Endothelial cell of umbilical vein (primary cell): ENCODE measurements around the gene CHIC2. TPM values are rescaled to one million over a fixed set of nuclear protein-coding genes. Genes with fewer than 3 reads are reported as not detected.

Experiments
- BruUV-seq: library from RNA; stranded (reverse); fragments of 400-500 nt; replicated peaks from 2 replicates; lab custom pipeline; 2021; lab: Mats Ljungman, UMichigan
- CTCF ChIA-PET: fragments of 300-600, 350-600 bp; sonication (Branson Sonifier 250); formaldehyde crosslinking; loops from one replicate; lab custom pipeline; 2021; ENCODE audit warnings: antibody characterized with exemption, inconsistent platforms; lab: Charles Lee
- POLR2A ChIA-PET: fragments of 300-600, 350-600 bp; sonication (Branson Sonifier 250); formaldehyde crosslinking; loops from one replicate; lab custom pipeline; 2021; ENCODE audit warnings: antibody characterized with exemption, inconsistent platforms; lab: Charles Lee
- DNase-seq: peaks from one replicate; pipeline ENCODE4 v3.0.0-alpha.2; 2011; ENCODE audit warnings: low read depth, low spot score
- FAIRE-seq: peaks from 2 replicates; lab custom pipeline; 2011; peaks lifted over from hg19 to GRCh38; lab: Jason Lieb, UNC
- H2AFZ ChIP-seq: 2 replicates; pipeline ENCODE4 v1.6.0; 2012; ENCODE audit warnings: low read depth, low read length, control low read depth, inconsistent platforms
- H3K27ac ChIP-seq: 2 replicates; pipeline ENCODE4 v1.5.1; 2011; ENCODE audit warnings: low read depth, mild to moderate bottlenecking, control low read depth, low read length, moderate library complexity; ENCODE audit not compliant: insufficient read depth
- H3K27me3 ChIP-seq, 2 experiments: 2 replicates each; pipeline versions ENCODE4 v1.6.0 to v1.6.1; 2011; ENCODE audit warnings: low read length in 2 of 2, mixed read lengths in 1 of 2; ENCODE audit not compliant: control insufficient read depth in 2 of 2, insufficient read depth in 2 of 2
- H3K36me3 ChIP-seq, 2 experiments: 2 replicates in 1 of 2; 3 replicates in 1 of 2; pipeline ENCODE4 v1.5.1; 2011; ENCODE audit warnings: low read length in 2 of 2, mild to moderate bottlenecking in 1 of 2, moderate library complexity in 1 of 2; ENCODE audit not compliant: control insufficient read depth in 2 of 2, insufficient read depth in 2 of 2; ENCODE audit errors: extremely low read depth in 1 of 2
- H3K4me1 ChIP-seq: 3 replicates; pipeline ENCODE4 v1.5.1; 2011; ENCODE audit warnings: mild to moderate bottlenecking, low read length; ENCODE audit not compliant: control insufficient read depth, insufficient read depth; ENCODE audit errors: extremely low read depth
- H3K4me2 ChIP-seq: 2 replicates; pipeline ENCODE4 v1.6.1; 2011; ENCODE audit warnings: low read length, control low read depth, mixed read lengths; ENCODE audit not compliant: insufficient read depth
- H3K4me3 ChIP-seq, 3 experiments: fragments of 200-600 bp in 1 of 3; sonication (generic), shearing (Covaris generic) in 1 of 3; replicated peaks in 1 of 3; 2 replicates each; pipeline ENCODE4 v1.5.1; 2011 to 2016; ENCODE audit warnings: control low read depth in 3 of 3, low read length in 3 of 3, mild to moderate bottlenecking in 2 of 3, inconsistent platforms in 1 of 3, low read depth in 1 of 3, moderate library complexity in 1 of 3; ENCODE audit not compliant: insufficient read depth in 1 of 3
- H3K79me2 ChIP-seq: 2 replicates; pipeline ENCODE4 v1.6.0; 2012; ENCODE audit warnings: low read length, inconsistent platforms; ENCODE audit not compliant: control insufficient read depth, insufficient read depth
- H3K9ac ChIP-seq: replicated peaks from 2 replicates; pipeline ENCODE3; 2011; ENCODE audit warnings: low read length, control low read depth; ENCODE audit not compliant: insufficient read depth; ENCODE audit errors: extremely low read depth
- H3K9me1 ChIP-seq: replicated peaks from 3 replicates; pipeline ENCODE4 v1.6.0; 2011; ENCODE audit warnings: mild to moderate bottlenecking, low read length; ENCODE audit not compliant: control insufficient read depth, insufficient read depth; ENCODE audit errors: extremely low read depth
- H3K9me3 ChIP-seq: replicated peaks from 2 replicates; pipeline ENCODE4 v1.5.1; 2012; ENCODE audit warnings: low read length, inconsistent platforms; ENCODE audit not compliant: control insufficient read depth, insufficient read depth
- H4K20me1 ChIP-seq: replicated peaks from 2 replicates; pipeline ENCODE3; 2011; ENCODE audit warnings: mild to moderate bottlenecking, low read length; ENCODE audit not compliant: control insufficient read depth, insufficient read depth; ENCODE audit errors: extremely low read depth
- EZH2 ChIP-seq: IDR thresholded peaks from 2 replicates; pipeline ENCODE4 v1.6.1; 2012; ENCODE audit warnings: borderline replicate concordance, low read depth, mild to moderate bottlenecking, moderate library complexity, low read length, inconsistent platforms; ENCODE audit not compliant: severe bottlenecking
- FOS ChIP-seq: IDR thresholded peaks from 2 replicates; pipeline ENCODE4 v1.6.1; 2011; ENCODE audit warnings: mild to moderate bottlenecking, low read length, moderate library complexity, borderline replicate concordance; ENCODE audit not compliant: insufficient read depth
- GATA2 ChIP-seq: IDR thresholded peaks from 2 replicates; pipeline ENCODE4 v1.7.0; 2011; ENCODE audit warnings: low read depth, mild to moderate bottlenecking, moderate library complexity, mixed read lengths, low read length; ENCODE audit not compliant: insufficient read length, insufficient read depth
- JUN ChIP-seq: IDR thresholded peaks from 2 replicates; pipeline ENCODE4 v1.6.1; 2011; ENCODE audit warnings: borderline replicate concordance, low read depth; ENCODE audit not compliant: insufficient read length, insufficient read depth
- MYC ChIP-seq: IDR thresholded peaks from one replicate; pipeline ENCODE4 v1.6.1; 2011; ENCODE audit warnings: mild to moderate bottlenecking, low read depth, low read length
- POLR2A ChIP-seq: IDR thresholded peaks from 2 replicates; pipeline ENCODE4 v1.6.1; 2012; ENCODE audit warnings: low read depth, mild to moderate bottlenecking, control low read depth, low read length
- POLR2AphosphoS5 ChIP-seq: IDR thresholded peaks from 2 replicates; pipeline ENCODE4 v1.6.1; 2012; ENCODE audit warnings: low read depth, mild to moderate bottlenecking, control low read depth, low read length, moderate library complexity; ENCODE audit not compliant: insufficient read depth
- dilution Hi-C: fragments of 300-500 bp; cut with MboI; formaldehyde crosslinking; loops from one replicate; pipeline ENCODE4 v1.15.0; 2019; ENCODE audit warnings: low sequenced_read_pairs; ENCODE audit not compliant: extremely low pct_ligation_motif_present
- intact Hi-C: fragments of 100-400 bp; cut with micrococcal nuclease; formaldehyde crosslinking; loops from one replicate; pipeline ENCODE4 v1.10.0; 2022
- polyA plus RNA-seq, 4 experiments: library from polyadenylated mRNA; depleted of rRNA in 3 of 4; stranded (reverse) in 3 of 4; unstranded in 1 of 4; fragments of >200 nt; gene quantifications; 2 replicates each; pipeline versions ENCODE4 v1.2.1 to v1.2.3, GENCODE V29; 2011 to 2012; ENCODE audit warnings: missing spikeins in 1 of 4
- total RNA-seq: library from RNA; stranded (reverse); gene quantifications from 2 replicates; pipeline ENCODE4 v1.2.3, GENCODE V29; 2021
- TF ChIP-seq, protein P1 (sequence below): IDR thresholded peaks from 2 replicates; pipeline ENCODE4 v1.6.1; 2011; ENCODE audit not compliant: insufficient read depth, insufficient read length
- TF ChIP-seq, protein P2 (sequence below), 2 donors: IDR thresholded peaks; 1 replicate in 1 of 2; 2 replicates in 1 of 2; pipeline ENCODE4 v1.5.1; 2011; ENCODE audit warnings: low read length in 2 of 2, mild to moderate bottlenecking in 2 of 2, moderate library complexity in 2 of 2, control low read depth in 1 of 2, inconsistent platforms in 1 of 2, low read depth in 1 of 2; ENCODE audit not compliant: insufficient read depth in 1 of 2; ENCODE audit errors: extremely low read depth in 1 of 2

CHIC2 gene
- total and polyA plus RNA-seq, 2 donors (not counting 3 experiments of a cell fraction or from before 2014, with no cell fraction given) = 27.4 to 43.3 TPM

DNA sequence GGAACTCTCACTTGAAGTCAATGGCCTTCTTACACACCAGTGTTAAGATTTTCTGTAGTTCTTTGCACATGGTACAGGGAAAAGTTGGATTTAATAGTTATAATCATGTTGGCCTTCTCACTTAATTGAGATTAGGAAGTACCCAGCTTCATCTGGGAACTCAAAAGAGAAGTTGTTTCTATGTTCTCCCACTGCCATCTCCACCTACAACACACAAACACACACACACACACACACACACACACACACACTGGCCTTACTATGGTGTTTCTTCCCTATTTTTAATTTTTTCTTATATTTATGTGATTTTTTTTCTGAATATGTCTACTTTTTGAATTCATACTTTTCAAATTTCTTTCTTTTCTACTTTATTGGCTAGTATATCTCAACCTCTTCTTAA is 10.0 kb upstream of the CHIC2 start:
- no peaks in the 10 kb centered on the region for H3K9me3 ChIP-seq
- FAIRE-seq (no peak), DNase-seq (no peak)
- BruUV-seq = no TSS peak
- ChIA-PET POLR2A (no interaction called here), CTCF (interaction anchor here (0.6 kb wide), 1 partner anchor 1320 kb away, joined by 3 read pairs; no protein-coding TSS in a partner anchor)
- dilution Hi-C loops (no loop called here), intact Hi-C loops (no loop called here)
- H3K9me1 ChIP-seq = no peaks in the 10 kb centered on the region
- peaks cover 32% of the 10 kb centered on the region for H3K4me1 ChIP-seq
- H3K27me3 ChIP-seq = no peaks in the 10 kb centered on the region
- TF ChIP-seq JUN (no peak), POLR2A (no peak), EZH2 (no peak), FOS (no peak), GATA2 (no peak), POLR2AphosphoS5 (no peak), MYC (no peak)
- TF ChIP-seq, protein P1, sequence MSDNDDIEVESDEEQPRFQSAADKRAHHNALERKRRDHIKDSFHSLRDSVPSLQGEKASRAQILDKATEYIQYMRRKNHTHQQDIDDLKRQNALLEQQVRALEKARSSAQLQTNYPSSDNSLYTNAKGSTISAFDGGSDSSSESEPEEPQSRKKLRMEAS = no peak
- TF ChIP-seq, protein P2, sequence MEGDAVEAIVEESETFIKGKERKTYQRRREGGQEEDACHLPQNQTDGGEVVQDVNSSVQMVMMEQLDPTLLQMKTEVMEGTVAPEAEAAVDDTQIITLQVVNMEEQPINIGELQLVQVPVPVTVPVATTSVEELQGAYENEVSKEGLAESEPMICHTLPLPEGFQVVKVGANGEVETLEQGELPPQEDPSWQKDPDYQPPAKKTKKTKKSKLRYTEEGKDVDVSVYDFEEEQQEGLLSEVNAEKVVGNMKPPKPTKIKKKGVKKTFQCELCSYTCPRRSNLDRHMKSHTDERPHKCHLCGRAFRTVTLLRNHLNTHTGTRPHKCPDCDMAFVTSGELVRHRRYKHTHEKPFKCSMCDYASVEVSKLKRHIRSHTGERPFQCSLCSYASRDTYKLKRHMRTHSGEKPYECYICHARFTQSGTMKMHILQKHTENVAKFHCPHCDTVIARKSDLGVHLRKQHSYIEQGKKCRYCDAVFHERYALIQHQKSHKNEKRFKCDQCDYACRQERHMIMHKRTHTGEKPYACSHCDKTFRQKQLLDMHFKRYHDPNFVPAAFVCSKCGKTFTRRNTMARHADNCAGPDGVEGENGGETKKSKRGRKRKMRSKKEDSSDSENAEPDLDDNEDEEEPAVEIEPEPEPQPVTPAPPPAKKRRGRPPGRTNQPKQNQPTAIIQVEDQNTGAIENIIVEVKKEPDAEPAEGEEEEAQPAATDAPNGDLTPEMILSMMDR (IDR thresholded peaks at IDR 0.05; ENCODE audit: extremely low read depth in 1 of 2, insufficient read depth in 1 of 2, low read depth in 1 of 2, low read length in 2 of 2) = no peak
- no peak overlapping the region for H3K4me3 ChIP-seq
- no peak overlapping the region for H3K4me2 ChIP-seq
- H2AFZ ChIP-seq = no peak overlapping the region
- H3K79me2 ChIP-seq = no peaks in the 10 kb centered on the region
- no peaks in the 10 kb centered on the region for H3K36me3 ChIP-seq
- H3K9ac ChIP-seq = no peak overlapping the region
- H4K20me1 ChIP-seq = no peaks in the 10 kb centered on the region
- no peak overlapping the region for H3K27ac ChIP-seq
